Testis (tissue), 3 donors: ENCODE measurements around the gene IMMP2L. TPM values are rescaled to one million over a fixed set of nuclear protein-coding genes. Genes with fewer than 3 reads are reported as not detected.

Experiments used
- DNase-seq: peaks from one replicate; pipeline ENCODE4 v3.0.0-alpha.2; 2019
- H3K27ac ChIP-seq, 2 donors: fragments of 200-600 bp; sonication (generic); one replicate each; pipeline ENCODE4 v1.5.1; 2019
- H3K27me3 ChIP-seq: fragments of 200-600 bp; sonication (generic); one replicate; pipeline ENCODE4 v1.5.1; 2019
- H3K36me3 ChIP-seq: fragments of 200-600 bp; sonication (generic); one replicate; pipeline ENCODE4 v1.5.1; 2017; ENCODE audit warnings: low read depth; ENCODE audit errors: missing control alignments
- H3K4me1 ChIP-seq: fragments of 200-600 bp; sonication (generic); one replicate; pipeline ENCODE4 v1.5.1; 2019
- H3K4me3 ChIP-seq, 2 donors: fragments of 200-600 bp; sonication (generic); one replicate each; pipeline ENCODE4 v1.5.1; 2017 to 2019
- H3K9me3 ChIP-seq: fragments of 200-600 bp; sonication (generic); one replicate; pipeline ENCODE4 v1.5.1; 2017
- POLR2A ChIP-seq: fragments of 450-650 bp; IDR thresholded peaks from one replicate; pipeline ENCODE4 v1.6.1; 2017; ENCODE audit warnings: antibody characterized with exemption, mild to moderate bottlenecking, moderate library complexity
- WGBS, 2 donors: methylation state at CpG; one replicate each; pipeline ENCODE4 v1.1.5; 2018; 5-methylcytosine and 5-hydroxymethylcytosine counted together
- intact Hi-C: fragments of 100-400 bp; cut with DNase I; formaldehyde crosslinking; loops from one replicate; pipeline ENCODE4 v1.15.1; 2023; ENCODE audit warnings: low total_unique reads
- polyA plus RNA-seq: library from polyadenylated mRNA; stranded (reverse); fragments of 350-450 nt; fragmentation: Illumina TruSeq; extraction: RNeasy Lipid Tissue Mini Kit (QIAGEN cat#74804); gene quantifications from one replicate; pipeline ENCODE4 v1.2.3, GENCODE V29; 2014; ENCODE audit warnings: low read depth, low replicate concordance; ENCODE audit not compliant: insufficient read depth
- total RNA-seq, 2 donors: library from RNA; depleted of rRNA; stranded (reverse); fragments of >200 nt; gene quantifications; one replicate each; pipeline ENCODE4 v1.2.3, GENCODE V29; 2016
- TF ChIP-seq, protein P1 (sequence below), 3 experiments: fragments of 450-650 bp in 2 of 3; fragments of 200-600 bp in 1 of 3; sonication (generic) in 1 of 3; IDR thresholded peaks; one replicate each; pipeline ENCODE4 v1.5.1; 2016 to 2019; ENCODE audit warnings: antibody characterized with exemption in 3 of 3, mild to moderate bottlenecking in 2 of 3, moderate library complexity in 1 of 3

Gene IMMP2L
- total and polyA plus RNA-seq, 3 donors from 2014 or later: 10.7 to 12.4 (median 11.2) TPM

DNA sequence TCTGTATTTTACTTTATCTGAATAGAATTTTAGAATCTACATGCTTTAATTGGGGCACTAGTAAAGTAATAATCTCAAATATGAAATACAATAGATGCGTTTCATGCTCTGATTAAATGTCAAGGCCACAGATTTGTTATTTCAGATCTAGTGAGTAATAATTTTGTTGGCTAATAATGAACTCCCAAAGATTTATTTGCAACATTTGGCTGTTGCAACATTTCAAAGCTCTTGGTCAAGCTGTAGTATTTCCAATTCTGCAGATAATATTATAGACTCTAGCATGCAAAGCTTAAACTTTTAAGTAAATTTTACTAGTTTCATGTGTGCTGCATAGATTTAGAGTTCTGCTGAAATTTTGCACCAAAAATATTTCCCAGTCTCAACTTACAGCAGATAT, 454.7 kb downstream of the IMMP2L start:
- Histone ChIP-seq H3K9me3 (no peaks in the 10 kb centered on the region), H3K27me3 (no peaks in the 10 kb centered on the region), H3K4me3 (no peak overlapping the region), H3K36me3 (no peaks in the 10 kb centered on the region), H3K4me1 (peaks cover 21% of the 10 kb centered on the region), H3K27ac (peak overlapping the region in 1 of 2 donors; percentile 12)
- intact Hi-C loops: no loop called here
- no peak for DNase-seq
- WGBS, 2 donors: 29 to 33% methylated on average over 1 of the region's 1 CpG
- TF ChIP-seq POLR2A: no peak
- TF ChIP-seq, protein P1, sequence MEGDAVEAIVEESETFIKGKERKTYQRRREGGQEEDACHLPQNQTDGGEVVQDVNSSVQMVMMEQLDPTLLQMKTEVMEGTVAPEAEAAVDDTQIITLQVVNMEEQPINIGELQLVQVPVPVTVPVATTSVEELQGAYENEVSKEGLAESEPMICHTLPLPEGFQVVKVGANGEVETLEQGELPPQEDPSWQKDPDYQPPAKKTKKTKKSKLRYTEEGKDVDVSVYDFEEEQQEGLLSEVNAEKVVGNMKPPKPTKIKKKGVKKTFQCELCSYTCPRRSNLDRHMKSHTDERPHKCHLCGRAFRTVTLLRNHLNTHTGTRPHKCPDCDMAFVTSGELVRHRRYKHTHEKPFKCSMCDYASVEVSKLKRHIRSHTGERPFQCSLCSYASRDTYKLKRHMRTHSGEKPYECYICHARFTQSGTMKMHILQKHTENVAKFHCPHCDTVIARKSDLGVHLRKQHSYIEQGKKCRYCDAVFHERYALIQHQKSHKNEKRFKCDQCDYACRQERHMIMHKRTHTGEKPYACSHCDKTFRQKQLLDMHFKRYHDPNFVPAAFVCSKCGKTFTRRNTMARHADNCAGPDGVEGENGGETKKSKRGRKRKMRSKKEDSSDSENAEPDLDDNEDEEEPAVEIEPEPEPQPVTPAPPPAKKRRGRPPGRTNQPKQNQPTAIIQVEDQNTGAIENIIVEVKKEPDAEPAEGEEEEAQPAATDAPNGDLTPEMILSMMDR (IDR thresholded peaks at IDR 0.05): no peak

DNA sequence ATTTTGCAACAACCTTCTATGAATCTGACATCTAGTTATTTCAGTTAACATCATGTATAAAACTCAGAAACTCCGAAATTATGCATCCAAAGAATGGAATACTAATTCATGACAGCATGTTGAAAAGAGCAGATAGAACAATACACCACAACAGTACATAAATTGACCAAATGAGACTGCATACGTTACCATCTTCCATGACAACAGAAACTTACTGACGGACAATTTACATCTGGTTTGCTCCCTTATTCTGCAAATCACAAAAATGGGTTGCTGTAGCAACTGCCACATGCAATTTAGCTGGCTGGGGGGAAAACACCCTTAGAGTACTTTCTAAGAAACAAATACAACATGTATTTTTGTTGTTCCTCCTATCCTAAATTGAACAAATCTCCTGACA, 457.0 kb downstream of the IMMP2L start:
- H3K27ac ChIP-seq: peak overlapping the region in 1 of 2 donors; percentile 28
- 88 to 93% methylated on average over 3 of the region's 3 CpGs for WGBS, 2 donors

DNA sequence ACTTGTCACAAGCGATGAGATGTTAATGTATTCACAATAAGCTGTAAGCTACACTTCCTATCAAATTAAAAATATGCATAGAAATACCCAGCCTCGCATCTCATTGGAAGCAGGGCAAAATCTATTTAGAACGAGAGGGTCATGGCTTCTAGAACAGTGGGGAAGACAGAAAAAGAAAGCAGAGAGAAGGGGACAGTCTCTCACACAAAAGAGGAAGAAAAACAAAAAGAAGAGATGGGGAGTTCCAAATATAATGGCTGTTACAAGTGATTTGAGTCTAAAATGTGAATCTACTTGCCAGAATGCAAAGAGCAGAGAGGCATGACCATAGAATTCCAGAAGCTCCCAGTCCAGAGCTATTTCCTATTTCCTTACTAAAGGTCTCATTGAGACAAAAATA, 457.6 kb downstream of the IMMP2L start:
- intact Hi-C loops: no loop called here
- H3K27ac ChIP-seq: peak overlapping the region; percentile 25 to 28
- DNase-seq: no peak
- no peak for TF ChIP-seq POLR2A
- TF ChIP-seq, protein P1 (IDR thresholded peaks at IDR 0.05): no peak
- 80 to 86% methylated on average over 3 of the region's 3 CpGs for WGBS, 2 donors
- H3K36me3 ChIP-seq: no peaks in the 10 kb centered on the region
- no peaks in the 10 kb centered on the region for H3K9me3 ChIP-seq
- H3K4me3 ChIP-seq: no peak overlapping the region
- no peaks in the 10 kb centered on the region for H3K27me3 ChIP-seq
- H3K4me1 ChIP-seq: peaks cover 18% of the 10 kb centered on the region

More for the DNA sequence above, 457.0 kb downstream of the IMMP2L start:
- no peak for DNase-seq
- H3K4me3 ChIP-seq: no peak overlapping the region
- no peaks in the 10 kb centered on the region for H3K27me3 ChIP-seq
- H3K36me3 ChIP-seq: no peaks in the 10 kb centered on the region
- no peaks in the 10 kb centered on the region for H3K9me3 ChIP-seq
- intact Hi-C loops: no loop called here
- no peak for TF ChIP-seq POLR2A
- TF ChIP-seq, protein P1 (IDR thresholded peaks at IDR 0.05): no peak
- H3K4me1 ChIP-seq: peaks cover 18% of the 10 kb centered on the region

DNA sequence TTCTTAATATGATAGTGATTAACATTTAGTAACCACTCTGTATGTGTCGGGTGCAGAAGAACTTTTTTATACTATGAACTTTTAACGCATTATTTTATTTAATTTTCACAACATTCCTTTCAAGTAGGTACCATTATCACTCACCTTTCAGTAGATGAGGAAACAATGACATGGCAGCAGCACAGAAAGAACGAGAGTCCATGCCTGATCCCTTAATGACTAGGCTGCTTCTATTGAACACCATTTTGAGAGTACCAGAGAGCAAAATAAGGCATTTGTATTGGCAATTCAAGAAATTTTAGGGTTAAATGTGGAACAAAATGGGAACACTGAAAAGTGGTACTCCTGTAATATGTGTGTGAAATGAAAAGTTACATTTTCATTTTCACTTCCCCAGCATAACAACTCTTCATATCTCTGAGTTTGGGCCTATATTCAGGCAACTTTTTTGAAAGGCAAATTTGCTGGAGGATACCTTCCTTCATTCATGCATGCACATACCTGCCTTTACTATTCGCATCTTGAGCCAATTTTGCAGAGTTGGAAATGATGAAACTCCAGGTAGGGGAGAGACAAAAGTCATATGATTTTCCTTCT, 458.5 kb downstream of the IMMP2L start:
- H3K4me1 ChIP-seq: peaks cover 16% of the 10 kb centered on the region
- peak overlapping the region in 1 of 2 donors; percentile 28 for H3K27ac ChIP-seq
- WGBS, 2 donors: 88 to 93% methylated on average over 4 of the region's 4 CpGs

More for the DNA sequence above, 458.5 kb downstream of the IMMP2L start:
- Histone ChIP-seq H3K4me3 (no peak overlapping the region), H3K27me3 (no peaks in the 10 kb centered on the region), H3K36me3 (no peaks in the 10 kb centered on the region), H3K9me3 (no peaks in the 10 kb centered on the region)
- intact Hi-C loops: no loop called here
- no peak for TF ChIP-seq POLR2A
- TF ChIP-seq, protein P1 (IDR thresholded peaks at IDR 0.05): no peak
- DNase-seq: no peak
